ENCODE data around the gene NLRP3. TPM values are rescaled to one million over a fixed set of nuclear protein-coding genes. Genes with fewer than 3 reads are reported as not detected.
"Not testable (repeated sequence)": the region's sequence is repeated elsewhere in the genome, so short reads cannot be mapped to it uniquely, and the experiment has no call there.

Gene NLRP3
- total and polyA plus RNA-seq, 3 experiments from 2014 or later, result 1.8 to 3.0 (median 2.6) TPM

- H3K4me3 ChIP-seq (ENCODE audit: low read length); H3K4me3 Mint-ChIP-seq; DNase-seq; H3K9me3 Mint-ChIP-seq; H3K27me3 ChIP-seq (ENCODE audit: insufficient read depth, low read length, poor library complexity, severe bottlenecking); H3K4me1 ChIP-seq (ENCODE audit: insufficient read depth, low read length); H3K36me3 Mint-ChIP-seq; H3K27ac Mint-ChIP-seq; H3K9me3 ChIP-seq (ENCODE audit: low read length); H3K27ac ChIP-seq (ENCODE audit: low read depth, low read length); POLR2A ChIA-PET; H3K27me3 Mint-ChIP-seq; H3K36me3 ChIP-seq (ENCODE audit: insufficient read depth, low read length): not testable (repeated sequence)
- H3K4me1 Mint-ChIP-seq, result peaks cover 3 to 10% (median 4%) of the 10 kb centered on the region in 3 donors
- CTCF ChIA-PET, result interaction anchor here (1.0 to 2.3 kb wide), 2 partner anchors 21 to 91 kb away, joined by 3 to 16 read pairs; no protein-coding TSS in a partner anchor
These were observed 20.9 kb upstream of the NLRP3 start for GRCh38 chr1:247395075-247395474.

DNA sequence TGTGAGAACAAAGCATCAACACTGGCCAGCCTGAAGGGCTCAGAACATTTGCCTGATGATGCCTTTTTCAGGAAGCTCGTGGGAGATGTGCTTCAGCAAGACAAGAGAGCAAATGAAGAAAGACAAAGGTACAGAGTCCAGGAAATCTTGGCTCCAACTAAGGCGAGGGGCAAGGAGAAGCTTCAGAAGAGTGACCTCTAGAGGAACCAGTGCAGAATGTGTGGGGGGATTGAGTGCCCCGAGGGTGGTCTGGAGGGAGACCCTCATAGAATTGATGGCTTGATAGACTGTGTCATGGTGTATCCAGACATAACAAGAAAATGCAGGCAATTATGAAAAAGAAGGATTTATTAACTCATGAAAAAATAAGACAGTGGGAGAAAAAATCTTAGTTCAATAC is 15.3 kb upstream of the NLRP3 start:
- Mint-ChIP-seq H3K36me3 (no peaks in the 10 kb centered on the region), H3K4me3 (no peak overlapping the region), H3K9me3 (no peaks in the 10 kb centered on the region), H3K4me1 (peaks cover 0 to under 1% (median 0%) of the 10 kb centered on the region in 3 donors), H3K27ac (no peak overlapping the region), H3K27me3 (peaks cover 0 to 6% of the 10 kb centered on the region in 2 donors)
- POLR2A ChIA-PET, result no interaction called here
- Histone ChIP-seq H3K27me3 (ENCODE audit: insufficient read depth, low read length, poor library complexity, severe bottlenecking) (no peaks in the 10 kb centered on the region), H3K27ac (ENCODE audit: low read depth, low read length) (no peak overlapping the region), H3K36me3 (ENCODE audit: insufficient read depth, low read length) (no peaks in the 10 kb centered on the region), H3K9me3 (ENCODE audit: low read length) (no peaks in the 10 kb centered on the region), H3K4me3 (ENCODE audit: low read length) (no peak overlapping the region), H3K4me1 (ENCODE audit: insufficient read depth, low read length) (no peaks in the 10 kb centered on the region)
- CTCF ChIA-PET, result no interaction called here
- DNase-seq, result no peak

DNA sequence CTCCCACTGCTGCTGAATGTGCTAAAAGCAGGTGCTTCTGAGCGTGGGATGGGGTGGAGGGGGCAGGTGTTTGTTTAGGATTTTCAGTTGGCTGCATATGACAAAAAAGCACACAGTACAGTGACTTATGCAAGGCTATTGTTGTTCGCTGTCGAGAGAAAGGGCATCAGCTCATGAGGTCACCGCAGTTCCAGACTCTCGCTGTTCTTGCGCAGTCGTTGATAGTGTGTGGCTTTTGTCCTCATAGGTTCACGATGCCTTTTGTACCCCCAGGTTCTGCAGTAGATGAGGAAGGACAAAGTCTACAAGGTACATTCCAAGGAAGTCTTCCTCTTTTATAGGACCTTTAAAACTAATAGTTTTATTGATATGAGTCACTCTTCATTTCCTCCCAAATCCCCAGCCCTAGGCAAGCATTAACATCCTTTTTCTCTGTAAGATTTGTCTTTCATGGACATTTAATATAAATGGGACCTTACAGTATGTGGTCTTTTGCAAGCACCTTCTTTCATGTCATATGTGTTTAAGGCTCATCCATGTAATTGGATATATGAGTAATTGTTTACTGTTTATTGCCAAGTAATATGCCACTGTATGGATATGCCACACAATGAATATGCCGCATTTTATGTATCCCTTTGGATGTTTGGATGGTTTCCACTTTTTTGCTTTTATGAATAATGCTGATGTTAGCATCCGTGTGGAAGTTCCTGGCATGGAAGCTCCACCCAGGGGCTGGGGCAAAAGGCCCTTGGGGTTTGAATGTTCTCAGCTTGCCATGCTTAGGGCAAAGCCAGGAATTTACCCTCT is 14.5 kb upstream of the NLRP3 start:
- H3K4me3 ChIP-seq (ENCODE audit: low read length), result no peak overlapping the region
- no peak for DNase-seq
- H3K27me3 ChIP-seq (ENCODE audit: insufficient read depth, low read length, poor library complexity, severe bottlenecking), result no peaks in the 10 kb centered on the region
- no peaks in the 10 kb centered on the region for H3K9me3 ChIP-seq (ENCODE audit: low read length)
- H3K27ac ChIP-seq (ENCODE audit: low read depth, low read length), result no peak overlapping the region
- H3K4me1 ChIP-seq (ENCODE audit: insufficient read depth, low read length), result peaks cover 2% of the 10 kb centered on the region
- ChIA-PET POLR2A (no interaction called here), CTCF (interaction anchor here (0.8 to 1.4 kb wide), 3 partner anchors 8 to 85 kb away, joined by 3 to 4 read pairs (median 4); no protein-coding TSS in a partner anchor)
- Mint-ChIP-seq H3K9me3 (no peaks in the 10 kb centered on the region), H3K36me3 (no peaks in the 10 kb centered on the region), H3K4me1 (peaks cover 1 to 9% (median 2%) of the 10 kb centered on the region in 3 donors), H3K4me3 (no peak overlapping the region), H3K27ac (no peak overlapping the region), H3K27me3 (peaks cover 0 to 6% of the 10 kb centered on the region in 2 donors)
- no peaks in the 10 kb centered on the region for H3K36me3 ChIP-seq (ENCODE audit: insufficient read depth, low read length)

- Histone ChIP-seq H3K36me3 (ENCODE audit: insufficient read depth, low read length) (no peaks in the 10 kb centered on the region), H3K4me3 (ENCODE audit: low read length) (no peak overlapping the region), H3K27ac (ENCODE audit: low read depth, low read length) (no peak overlapping the region), H3K27me3 (ENCODE audit: insufficient read depth, low read length, poor library complexity, severe bottlenecking) (no peaks in the 10 kb centered on the region), H3K4me1 (ENCODE audit: insufficient read depth, low read length) (peaks cover 9% of the 10 kb centered on the region), H3K9me3 (ENCODE audit: low read length) (no peaks in the 10 kb centered on the region)
- CTCF ChIA-PET, result interaction anchor here (0.8 to 1.4 kb wide), 5 partner anchors 9 to 86 kb away, joined by 3 to 4 read pairs (median 3); no protein-coding TSS in a partner anchor
- Mint-ChIP-seq H3K4me1 (peaks cover 8 to 16% (median 9%) of the 10 kb centered on the region in 3 donors), H3K27me3 (peaks cover 0 to 6% of the 10 kb centered on the region in 2 donors), H3K27ac (no peak overlapping the region), H3K36me3 (no peaks in the 10 kb centered on the region), H3K9me3 (no peaks in the 10 kb centered on the region), H3K4me3 (no peak overlapping the region)
- POLR2A ChIA-PET, result no interaction called here
- no peak for DNase-seq
These were observed 13.8 kb upstream of the NLRP3 start for GRCh38 chr1:247402120-247402675.

DNA sequence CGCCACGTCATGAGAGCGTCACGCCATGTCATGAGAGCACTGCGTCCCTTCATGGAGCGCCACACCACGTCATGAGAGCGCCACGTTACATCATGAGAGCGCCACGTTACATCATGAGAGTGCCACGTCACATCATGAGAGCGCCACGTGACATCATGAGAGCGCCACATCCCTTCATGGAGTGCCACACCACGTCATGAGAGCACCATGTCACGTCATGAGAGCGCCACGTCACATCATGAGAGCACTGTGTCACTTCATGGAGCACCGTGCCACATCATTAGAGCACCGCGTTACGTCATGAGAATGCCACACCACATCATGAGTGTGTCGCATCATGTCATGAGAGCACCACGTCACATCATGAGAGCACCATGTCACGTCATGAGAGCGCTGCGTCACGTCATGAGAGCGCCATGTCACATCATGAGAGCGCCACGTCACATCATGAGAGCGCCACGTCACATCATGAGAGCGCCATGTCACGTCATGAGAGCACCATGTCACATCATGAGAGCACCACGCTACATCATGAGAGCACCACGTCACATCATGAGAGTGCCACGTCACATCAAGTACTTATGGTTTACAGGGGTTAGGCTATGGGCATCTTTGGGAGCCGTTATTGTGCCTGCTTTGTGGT is 9.8 kb upstream of the NLRP3 start:
- no peaks in the 10 kb centered on the region for H3K27me3 ChIP-seq (ENCODE audit: insufficient read depth, low read length, poor library complexity, severe bottlenecking)
- no peak overlapping the region for H3K4me3 ChIP-seq (ENCODE audit: low read length)
- H3K9me3 ChIP-seq (ENCODE audit: low read length), result no peaks in the 10 kb centered on the region
- H3K27ac Mint-ChIP-seq, result peak overlapping the region in 7 of 8 donors; percentile 45 to 95 (median 90)
- peaks cover 35% of the 10 kb centered on the region for H3K4me1 ChIP-seq (ENCODE audit: insufficient read depth, low read length)
- peak overlapping the region in 2 of 7 donors; percentile 43 to 84 for H3K4me3 Mint-ChIP-seq
- peaks cover 33 to 45% (median 39%) of the 10 kb centered on the region in 3 donors for H3K4me1 Mint-ChIP-seq
- ChIA-PET CTCF (interaction anchor here (1.5 kb wide), 2 partner anchors 12 to 16 kb away, joined by 3 to 4 read pairs; no protein-coding TSS in a partner anchor), POLR2A (no interaction called here)
- H3K27ac ChIP-seq (ENCODE audit: low read depth, low read length), result no peak overlapping the region
- no peak for DNase-seq
- H3K9me3 Mint-ChIP-seq, result no peaks in the 10 kb centered on the region
- H3K27me3 Mint-ChIP-seq, result peaks cover 0 to 1% of the 10 kb centered on the region in 2 donors
- no peaks in the 10 kb centered on the region for H3K36me3 ChIP-seq (ENCODE audit: insufficient read depth, low read length)
- H3K36me3 Mint-ChIP-seq, result no peaks in the 10 kb centered on the region

- Mint-ChIP-seq H3K9me3 (no peaks in the 10 kb centered on the region), H3K4me3 (peak overlapping the region; percentile 43 to 92 (median 83)), H3K27me3 (peaks cover 0 to 1% of the 10 kb centered on the region in 2 donors), H3K36me3 (no peaks in the 10 kb centered on the region), H3K4me1 (peaks cover 33 to 46% (median 45%) of the 10 kb centered on the region in 3 donors), H3K27ac (peak overlapping the region; percentile 44 to 95 (median 91))
- DNase-seq, result peak; percentile 45 to 83 (median 51)
- H3K27ac ChIP-seq (ENCODE audit: low read depth, low read length), result peak overlapping the region; percentile 41
- no peaks in the 10 kb centered on the region for H3K36me3 ChIP-seq (ENCODE audit: insufficient read depth, low read length)
- no peaks in the 10 kb centered on the region for H3K9me3 ChIP-seq (ENCODE audit: low read length)
- H3K27me3 ChIP-seq (ENCODE audit: insufficient read depth, low read length, poor library complexity, severe bottlenecking), result no peaks in the 10 kb centered on the region
- peaks cover 35% of the 10 kb centered on the region for H3K4me1 ChIP-seq (ENCODE audit: insufficient read depth, low read length)
- ChIA-PET CTCF (interaction anchor here (1.5 kb wide), 1 partner anchor 17 kb away, joined by 5 read pairs; no protein-coding TSS in a partner anchor), POLR2A (no interaction called here)
- H3K4me3 ChIP-seq (ENCODE audit: low read length), result peak overlapping the region; percentile 52
These were observed 8.8 kb upstream of the NLRP3 start for GRCh38 chr1:247407180-247407616.

DNA sequence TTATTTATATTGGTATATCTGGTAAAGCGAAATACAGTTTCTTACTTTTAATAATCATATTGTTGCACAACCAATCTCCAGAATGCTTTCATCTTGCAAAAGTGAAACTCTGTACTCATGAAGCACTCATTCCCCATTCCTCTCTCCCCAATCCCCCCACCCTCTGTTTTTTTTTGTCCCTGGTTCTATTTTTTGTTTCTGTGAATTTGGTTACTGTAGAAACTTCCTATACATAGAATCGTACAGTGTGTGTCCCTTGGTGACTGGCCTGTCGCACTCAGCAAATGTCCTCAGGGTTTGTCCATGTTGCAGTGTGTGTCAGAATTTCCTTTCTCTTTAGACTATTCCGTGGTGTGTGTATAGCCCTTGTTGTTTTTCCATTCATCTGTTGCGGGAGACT is 7.9 kb upstream of the NLRP3 start:
- no peaks in the 10 kb centered on the region for H3K9me3 Mint-ChIP-seq
- H3K4me1 ChIP-seq (ENCODE audit: insufficient read depth, low read length), result peaks cover 35% of the 10 kb centered on the region
- H3K27me3 ChIP-seq (ENCODE audit: insufficient read depth, low read length, poor library complexity, severe bottlenecking), result no peaks in the 10 kb centered on the region
- CTCF ChIA-PET, result interaction anchor here (1.5 kb wide), 1 partner anchor 18 kb away, joined by 5 read pairs; no protein-coding TSS in a partner anchor
- H3K27me3 Mint-ChIP-seq, result peaks cover 0 to 1% of the 10 kb centered on the region in 2 donors
- H3K9me3 ChIP-seq (ENCODE audit: low read length), result no peaks in the 10 kb centered on the region
- H3K36me3 Mint-ChIP-seq, result peaks cover 0 to 1% (median 0%) of the 10 kb centered on the region in 3 donors
- H3K4me3 Mint-ChIP-seq, result peak overlapping the region; percentile 40 to 92 (median 83)
- peak overlapping the region; percentile 17 for H3K27ac ChIP-seq (ENCODE audit: low read depth, low read length)
- no peaks in the 10 kb centered on the region for H3K36me3 ChIP-seq (ENCODE audit: insufficient read depth, low read length)
- DNase-seq, result no peak
- H3K4me3 ChIP-seq (ENCODE audit: low read length), result no peak overlapping the region
- POLR2A ChIA-PET, result no interaction called here
- peaks cover 33 to 46% (median 45%) of the 10 kb centered on the region in 3 donors for H3K4me1 Mint-ChIP-seq
- H3K27ac Mint-ChIP-seq, result peak overlapping the region; percentile 70 to 95 (median 90)

Data from CD8-positive, alpha-beta memory T cell (primary cell).